ENCODE results near the gene GDF10.

DNA sequence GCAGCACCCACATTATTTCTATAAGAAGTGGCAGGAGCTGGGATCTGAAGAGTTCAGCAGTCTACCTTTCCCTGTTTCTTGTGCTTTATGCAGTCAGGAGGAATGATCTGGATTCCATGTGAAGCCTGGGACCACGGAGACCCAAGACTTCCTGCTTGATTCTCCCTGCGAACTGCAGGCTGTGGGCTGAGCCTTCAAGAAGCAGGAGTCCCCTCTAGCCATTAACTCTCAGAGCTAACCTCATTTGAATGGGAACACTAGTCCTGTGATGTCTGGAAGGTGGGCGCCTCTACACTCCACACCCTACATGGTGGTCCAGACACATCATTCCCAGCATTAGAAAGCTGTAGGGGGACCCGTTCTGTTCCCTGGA lies 47.3 kb downstream of the GDF10 start:
- TF ChIP-seq ZBTB8A (tag by site-specific recombination; IDR thresholded peaks at IDR 0.05) (no peak), ZNF391 (tag by site-specific recombination; IDR thresholded peaks at IDR 0.05; ENCODE audit: borderline replicate concordance, low read depth) (no peak), ZNF610 (tag by site-specific recombination; IDR thresholded peaks at IDR 0.05; ENCODE audit: borderline replicate concordance) (no peak), ZNF549 (tag by site-specific recombination; IDR thresholded peaks at IDR 0.05) (no peak), KLF16 (tag by site-specific recombination; IDR thresholded peaks at IDR 0.05) (no peak), ZNF324 (tag by site-specific recombination; IDR thresholded peaks at IDR 0.05) (no peak), PRDM1 (tag by site-specific recombination; IDR thresholded peaks at IDR 0.05) (no peak)
- TF ChIP-seq, protein P1, sequence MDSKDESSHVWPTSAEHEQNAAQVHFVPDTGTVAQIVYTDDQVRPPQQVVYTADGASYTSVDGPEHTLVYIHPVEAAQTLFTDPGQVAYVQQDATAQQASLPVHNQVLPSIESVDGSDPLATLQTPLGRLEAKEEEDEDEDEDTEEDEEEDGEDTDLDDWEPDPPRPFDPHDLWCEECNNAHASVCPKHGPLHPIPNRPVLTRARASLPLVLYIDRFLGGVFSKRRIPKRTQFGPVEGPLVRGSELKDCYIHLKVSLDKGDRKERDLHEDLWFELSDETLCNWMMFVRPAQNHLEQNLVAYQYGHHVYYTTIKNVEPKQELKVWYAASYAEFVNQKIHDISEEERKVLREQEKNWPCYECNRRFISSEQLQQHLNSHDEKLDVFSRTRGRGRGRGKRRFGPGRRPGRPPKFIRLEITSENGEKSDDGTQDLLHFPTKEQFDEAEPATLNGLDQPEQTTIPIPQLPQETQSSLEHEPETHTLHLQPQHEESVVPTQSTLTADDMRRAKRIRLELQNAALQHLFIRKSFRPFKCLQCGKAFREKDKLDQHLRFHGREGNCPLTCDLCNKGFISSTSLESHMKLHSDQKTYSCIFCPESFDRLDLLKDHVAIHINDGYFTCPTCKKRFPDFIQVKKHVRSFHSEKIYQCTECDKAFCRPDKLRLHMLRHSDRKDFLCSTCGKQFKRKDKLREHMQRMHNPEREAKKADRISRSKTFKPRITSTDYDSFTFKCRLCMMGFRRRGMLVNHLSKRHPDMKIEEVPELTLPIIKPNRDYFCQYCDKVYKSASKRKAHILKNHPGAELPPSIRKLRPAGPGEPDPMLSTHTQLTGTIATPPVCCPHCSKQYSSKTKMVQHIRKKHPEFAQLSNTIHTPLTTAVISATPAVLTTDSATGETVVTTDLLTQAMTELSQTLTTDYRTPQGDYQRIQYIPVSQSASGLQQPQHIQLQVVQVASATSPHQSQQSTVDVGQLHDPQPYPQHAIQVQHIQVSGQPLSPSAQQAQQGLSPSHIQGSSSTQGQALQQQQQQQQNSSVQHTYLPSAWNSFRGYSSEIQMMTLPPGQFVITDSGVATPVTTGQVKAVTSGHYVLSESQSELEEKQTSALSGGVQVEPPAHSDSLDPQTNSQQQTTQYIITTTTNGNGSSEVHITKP (tag by site-specific recombination; IDR thresholded peaks at IDR 0.05), result no peak
- TF ChIP-seq, protein P2, sequence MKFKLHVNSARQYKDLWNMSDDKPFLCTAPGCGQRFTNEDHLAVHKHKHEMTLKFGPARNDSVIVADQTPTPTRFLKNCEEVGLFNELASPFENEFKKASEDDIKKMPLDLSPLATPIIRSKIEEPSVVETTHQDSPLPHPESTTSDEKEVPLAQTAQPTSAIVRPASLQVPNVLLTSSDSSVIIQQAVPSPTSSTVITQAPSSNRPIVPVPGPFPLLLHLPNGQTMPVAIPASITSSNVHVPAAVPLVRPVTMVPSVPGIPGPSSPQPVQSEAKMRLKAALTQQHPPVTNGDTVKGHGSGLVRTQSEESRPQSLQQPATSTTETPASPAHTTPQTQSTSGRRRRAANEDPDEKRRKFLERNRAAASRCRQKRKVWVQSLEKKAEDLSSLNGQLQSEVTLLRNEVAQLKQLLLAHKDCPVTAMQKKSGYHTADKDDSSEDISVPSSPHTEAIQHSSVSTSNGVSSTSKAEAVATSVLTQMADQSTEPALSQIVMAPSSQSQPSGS (tag by site-specific recombination; IDR thresholded peaks at IDR 0.05; ENCODE audit: low read depth), result no peak
- TF ChIP-seq, protein P3, sequence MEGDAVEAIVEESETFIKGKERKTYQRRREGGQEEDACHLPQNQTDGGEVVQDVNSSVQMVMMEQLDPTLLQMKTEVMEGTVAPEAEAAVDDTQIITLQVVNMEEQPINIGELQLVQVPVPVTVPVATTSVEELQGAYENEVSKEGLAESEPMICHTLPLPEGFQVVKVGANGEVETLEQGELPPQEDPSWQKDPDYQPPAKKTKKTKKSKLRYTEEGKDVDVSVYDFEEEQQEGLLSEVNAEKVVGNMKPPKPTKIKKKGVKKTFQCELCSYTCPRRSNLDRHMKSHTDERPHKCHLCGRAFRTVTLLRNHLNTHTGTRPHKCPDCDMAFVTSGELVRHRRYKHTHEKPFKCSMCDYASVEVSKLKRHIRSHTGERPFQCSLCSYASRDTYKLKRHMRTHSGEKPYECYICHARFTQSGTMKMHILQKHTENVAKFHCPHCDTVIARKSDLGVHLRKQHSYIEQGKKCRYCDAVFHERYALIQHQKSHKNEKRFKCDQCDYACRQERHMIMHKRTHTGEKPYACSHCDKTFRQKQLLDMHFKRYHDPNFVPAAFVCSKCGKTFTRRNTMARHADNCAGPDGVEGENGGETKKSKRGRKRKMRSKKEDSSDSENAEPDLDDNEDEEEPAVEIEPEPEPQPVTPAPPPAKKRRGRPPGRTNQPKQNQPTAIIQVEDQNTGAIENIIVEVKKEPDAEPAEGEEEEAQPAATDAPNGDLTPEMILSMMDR (tag by site-specific recombination; IDR thresholded peaks at IDR 0.05), result no peak
